ENCODE data around the gene KLHL9.
A peak's percentile ranks its signal among the peaks of the same experiment; 100 is the strongest.

The KLHL9 gene

DNA sequence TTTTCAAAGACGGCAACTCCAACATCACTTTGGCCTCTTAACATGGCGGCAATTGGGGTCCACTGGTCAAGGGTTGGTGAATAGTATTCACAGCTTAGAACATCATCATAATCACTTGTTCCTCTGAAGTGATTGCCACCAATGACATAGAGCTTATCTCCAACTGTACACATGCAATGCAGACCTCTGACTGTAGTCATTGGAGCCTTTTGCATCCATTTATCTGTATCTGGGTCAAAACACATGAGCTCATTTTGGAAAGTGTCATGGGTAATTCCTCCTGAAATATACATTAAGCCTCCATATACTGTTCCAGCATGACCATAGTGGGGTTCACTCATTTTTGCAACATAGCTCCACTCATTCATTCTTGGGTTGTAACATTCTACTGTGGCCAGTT is 2.0 kb downstream of the KLHL9 start:
- no peak for TF ChIP-seq POLR2A (IDR thresholded peaks at IDR 0.05; ENCODE audit: low read depth, low read length)
- no peak for DNase-seq (ENCODE audit: insufficient read length, low spot score)
- peak; percentile 52 for FAIRE-seq

DNA sequence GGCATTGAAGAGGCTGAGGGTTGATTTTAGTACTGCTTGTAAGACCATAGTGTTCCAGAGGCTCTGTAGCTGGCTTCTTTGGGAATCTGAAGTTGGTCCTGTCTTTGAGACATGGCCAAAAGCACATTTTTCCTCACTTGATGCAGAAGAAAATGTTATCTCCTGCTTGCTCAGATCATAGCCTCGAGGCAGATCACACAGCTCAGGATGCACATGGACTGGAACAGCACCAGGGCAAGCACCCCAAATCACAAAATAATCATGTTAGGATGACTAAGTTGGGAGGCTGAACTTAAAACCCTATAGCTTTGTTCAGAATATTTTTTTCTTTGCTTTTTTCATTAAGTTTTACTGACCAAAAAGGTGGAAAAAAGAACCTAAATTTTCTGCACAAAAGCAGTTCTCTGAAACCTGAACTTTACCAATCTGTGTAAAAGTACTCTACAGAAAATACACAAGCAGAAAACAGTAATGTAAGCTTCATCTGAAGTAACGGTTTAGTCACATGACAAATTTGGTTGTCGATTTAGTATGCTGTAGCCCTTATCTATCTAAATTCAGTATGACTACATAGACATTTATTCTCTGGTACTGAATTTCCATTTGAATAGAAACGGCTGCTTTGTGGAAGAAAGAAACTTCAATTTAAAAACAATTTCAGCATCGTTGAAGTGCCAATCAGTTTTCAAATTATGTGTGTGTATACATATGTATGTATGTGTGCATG is 3.4 kb downstream of the KLHL9 start:
- TF ChIP-seq POLR2A (IDR thresholded peaks at IDR 0.05; ENCODE audit: low read depth, low read length), result no peak
- DNase-seq (ENCODE audit: insufficient read length, low spot score), result no peak
- peak; percentile 50 for FAIRE-seq

DNA sequence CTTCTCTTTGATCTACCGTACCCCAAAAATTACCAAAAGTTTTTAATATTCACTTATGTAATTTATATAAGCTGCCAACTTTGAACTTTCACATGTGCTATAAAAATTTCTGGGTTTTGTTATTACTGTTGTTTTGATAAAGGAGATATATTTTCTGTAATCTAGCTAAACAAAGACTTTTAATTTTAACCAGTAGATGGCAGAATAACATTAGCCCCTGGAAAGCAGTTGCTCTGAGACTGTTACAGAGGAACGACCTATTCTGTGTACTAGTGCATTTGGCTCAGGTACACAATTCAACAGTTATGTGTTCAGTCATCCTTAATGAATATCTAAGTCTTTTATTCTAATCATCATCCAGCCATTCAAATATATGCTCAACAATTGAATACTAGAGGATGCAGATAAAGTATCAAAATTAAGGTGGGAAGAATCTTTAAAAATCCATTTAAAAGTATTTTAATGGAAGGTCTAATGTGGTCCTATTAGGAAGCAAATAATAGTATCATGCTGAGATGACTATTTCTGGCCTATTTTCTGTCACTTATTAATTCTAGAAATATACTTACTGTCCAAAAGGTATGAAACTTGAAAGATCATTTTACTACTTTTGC is 8.6 kb downstream of the KLHL9 start:
- peak; percentile 91 for FAIRE-seq
- DNase-seq (ENCODE audit: insufficient read length, low spot score), result peak; percentile 12
- no peak for TF ChIP-seq POLR2A (IDR thresholded peaks at IDR 0.05; ENCODE audit: low read depth, low read length)

DNA sequence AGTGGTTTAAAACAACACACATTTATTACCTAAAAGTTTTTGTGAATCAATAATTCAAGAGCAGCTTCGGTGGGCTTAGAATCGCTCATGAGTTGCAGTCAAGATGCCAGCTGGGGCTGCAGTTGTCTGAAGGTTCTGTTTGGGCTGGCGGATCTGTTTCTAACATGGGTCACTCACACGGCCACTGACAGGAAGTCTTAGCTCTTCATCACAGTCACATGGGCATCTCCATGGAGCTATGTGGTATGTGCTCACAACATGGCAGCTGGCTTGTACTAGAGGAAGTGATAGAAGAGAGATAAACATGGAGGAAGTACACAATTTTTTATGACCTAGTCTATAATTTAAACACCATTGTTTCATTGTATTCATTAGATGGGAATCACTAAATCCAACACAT is 11.2 kb downstream of the KLHL9 start:
- peak; percentile 23 for FAIRE-seq
- TF ChIP-seq POLR2A (IDR thresholded peaks at IDR 0.05; ENCODE audit: low read depth, low read length), result no peak
- no peak for DNase-seq (ENCODE audit: insufficient read length, low spot score)

DNA sequence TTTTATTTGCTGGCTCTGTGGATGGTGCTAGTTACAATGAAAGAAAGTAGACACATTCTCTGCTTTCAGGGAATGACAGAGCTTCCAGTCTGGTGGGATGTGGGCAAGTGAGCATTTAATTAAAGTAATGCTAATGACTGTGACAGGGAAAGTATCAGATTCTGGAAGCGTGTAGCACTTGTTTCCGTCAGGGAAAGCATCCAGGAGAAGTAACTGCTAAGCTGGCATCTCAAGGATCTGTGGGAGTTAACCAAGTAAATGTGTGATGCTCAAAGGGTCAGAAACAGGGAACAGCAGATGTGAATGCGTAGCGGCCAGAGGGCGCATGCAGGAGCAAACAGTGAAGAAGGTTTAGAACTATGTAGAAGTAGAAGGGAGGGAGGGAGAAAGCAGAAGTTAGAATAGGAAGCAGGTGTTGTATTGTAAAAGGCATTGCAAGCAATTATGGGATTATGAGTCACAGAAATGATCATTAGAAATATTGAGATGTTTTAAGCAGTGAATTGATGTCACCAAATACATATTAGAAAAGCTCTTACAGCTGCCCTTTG is 12.2 kb downstream of the KLHL9 start:
- TF ChIP-seq POLR2A (IDR thresholded peaks at IDR 0.05; ENCODE audit: low read depth, low read length), result no peak
- DNase-seq (ENCODE audit: insufficient read length, low spot score) (no peak), FAIRE-seq (no peak)

DNA sequence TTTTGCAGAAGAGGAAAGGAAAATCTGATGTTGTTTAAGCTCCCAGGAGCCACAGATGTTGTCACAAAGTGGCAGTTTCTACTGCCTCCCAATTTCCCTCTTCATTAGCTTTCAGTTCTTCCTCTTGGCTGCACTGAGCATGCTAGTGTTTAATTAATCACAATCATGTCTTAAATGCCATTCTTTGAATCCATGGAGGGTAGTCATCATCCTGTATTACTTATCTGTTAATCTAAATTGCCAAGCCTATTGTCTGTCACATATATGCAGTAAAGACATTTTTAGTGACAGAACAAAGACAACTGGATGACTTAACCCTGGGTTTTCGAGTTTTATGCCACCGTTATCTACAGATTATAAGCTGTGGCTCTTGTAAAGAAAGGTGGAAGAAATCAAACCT is 14.7 kb downstream of the KLHL9 start:
- FAIRE-seq (no peak), DNase-seq (ENCODE audit: insufficient read length, low spot score) (no peak)
- TF ChIP-seq POLR2A (IDR thresholded peaks at IDR 0.05; ENCODE audit: low read depth, low read length), result no peak

DNA sequence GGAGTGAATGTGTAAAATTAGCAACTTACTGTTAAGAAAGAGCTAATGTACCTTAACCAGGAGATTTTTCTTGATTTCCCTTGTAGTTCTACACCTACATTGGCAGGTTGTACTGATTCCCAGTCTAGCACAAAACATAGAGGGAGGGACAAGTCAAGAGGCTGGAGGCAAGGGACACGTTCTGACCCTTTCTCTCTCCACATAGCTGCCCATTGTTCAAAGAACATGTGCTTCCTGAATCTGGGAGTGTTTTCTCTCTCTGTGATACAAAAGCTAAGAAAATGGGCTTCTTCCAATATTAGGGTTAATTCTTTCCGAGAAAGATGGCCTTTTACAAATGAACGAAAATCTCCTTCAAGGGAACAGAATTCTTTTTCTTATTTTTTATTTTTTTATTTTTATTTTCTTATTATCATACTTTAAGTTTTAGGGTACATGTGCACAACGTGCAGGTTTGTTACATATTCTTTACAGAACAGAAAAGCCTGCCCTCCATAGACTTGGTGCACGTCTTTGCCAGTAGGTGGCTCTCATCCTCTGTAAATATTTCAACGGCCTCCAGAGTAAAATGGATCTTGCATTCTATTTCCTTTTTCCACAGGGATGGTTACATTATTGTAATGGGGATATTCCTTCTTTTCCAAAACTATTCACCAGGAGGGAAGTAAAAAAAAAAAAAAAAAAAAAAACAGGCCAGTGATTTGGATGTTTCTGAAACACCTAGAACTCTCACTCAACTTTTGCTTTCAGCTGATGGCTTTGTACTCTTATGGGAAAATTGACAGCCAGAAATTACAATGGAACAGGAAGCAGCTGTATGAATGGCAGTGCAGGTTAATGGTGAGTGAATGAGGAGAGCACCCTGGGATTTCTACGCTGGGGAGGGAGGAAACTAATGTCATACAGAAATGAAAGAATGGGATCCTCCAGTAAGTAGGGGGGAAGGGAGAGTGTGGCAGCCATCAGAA is 17.0 kb downstream of the KLHL9 start:
- FAIRE-seq (peak; percentile 79), DNase-seq (ENCODE audit: insufficient read length, low spot score) (no peak)
- no peak for TF ChIP-seq POLR2A (IDR thresholded peaks at IDR 0.05; ENCODE audit: low read depth, low read length)

DNA sequence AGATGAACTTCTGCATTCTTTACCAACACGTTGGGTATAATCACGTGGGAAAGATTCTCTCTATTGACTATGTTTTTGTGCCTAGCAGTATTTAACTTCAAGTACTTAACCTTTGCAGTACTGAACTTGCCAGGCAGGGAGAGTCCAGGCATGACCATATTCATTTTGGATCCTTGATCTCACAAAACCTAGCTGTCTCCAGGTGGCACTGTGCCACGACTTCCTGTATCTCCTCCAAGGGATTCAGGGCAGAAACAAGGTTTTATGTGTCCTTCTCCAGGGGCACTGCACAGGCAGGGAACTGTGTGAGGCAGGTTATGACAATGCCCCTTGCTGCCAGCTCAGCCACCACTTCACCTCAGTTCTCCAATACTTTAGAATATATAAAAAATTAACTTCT is 18.3 kb downstream of the KLHL9 start:
- no peak for FAIRE-seq
- DNase-seq (ENCODE audit: insufficient read length, low spot score), result no peak
- no peak for TF ChIP-seq POLR2A (IDR thresholded peaks at IDR 0.05; ENCODE audit: low read depth, low read length)

DNA sequence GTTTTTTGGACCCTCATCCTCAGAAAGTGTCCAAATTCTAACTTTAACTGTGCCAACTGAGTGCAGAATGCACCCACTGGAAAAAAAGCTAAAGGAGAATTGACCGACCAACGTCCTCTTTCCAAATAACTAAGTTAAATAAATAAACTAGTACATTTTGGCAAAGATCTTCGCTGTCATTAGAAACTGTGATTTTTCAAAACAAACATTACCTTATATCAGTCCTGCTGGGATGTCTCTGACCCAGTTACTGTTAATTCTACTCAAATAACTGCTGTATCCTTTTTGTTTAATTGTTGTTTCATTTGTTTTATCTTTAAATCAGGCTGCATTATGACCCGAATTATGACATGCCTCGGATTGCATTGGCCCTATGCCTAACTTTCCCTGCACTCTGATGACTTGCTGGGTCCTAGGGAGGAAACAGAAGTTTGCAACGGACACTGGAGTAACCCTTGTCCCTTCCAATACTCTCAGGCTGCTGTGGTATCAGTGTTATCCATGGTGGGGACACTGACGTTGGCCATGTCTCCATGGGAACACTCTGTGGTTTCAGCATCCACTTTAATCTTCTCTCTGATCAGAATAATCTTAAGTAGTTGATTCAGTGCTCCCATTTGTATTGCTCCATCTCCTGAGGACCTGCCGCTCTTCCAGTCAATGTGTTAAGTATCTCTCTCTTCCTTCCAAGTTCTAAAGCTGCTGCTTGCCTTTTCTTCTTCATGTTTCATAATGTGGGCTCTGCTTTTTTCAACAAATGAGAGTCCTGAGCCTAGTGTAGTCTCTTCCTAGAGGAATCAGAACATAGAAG is 19.0 kb downstream of the KLHL9 start:
- no peak for TF ChIP-seq POLR2A (IDR thresholded peaks at IDR 0.05; ENCODE audit: low read depth, low read length)
- DNase-seq (ENCODE audit: insufficient read length, low spot score) (no peak), FAIRE-seq (no peak)

DNA sequence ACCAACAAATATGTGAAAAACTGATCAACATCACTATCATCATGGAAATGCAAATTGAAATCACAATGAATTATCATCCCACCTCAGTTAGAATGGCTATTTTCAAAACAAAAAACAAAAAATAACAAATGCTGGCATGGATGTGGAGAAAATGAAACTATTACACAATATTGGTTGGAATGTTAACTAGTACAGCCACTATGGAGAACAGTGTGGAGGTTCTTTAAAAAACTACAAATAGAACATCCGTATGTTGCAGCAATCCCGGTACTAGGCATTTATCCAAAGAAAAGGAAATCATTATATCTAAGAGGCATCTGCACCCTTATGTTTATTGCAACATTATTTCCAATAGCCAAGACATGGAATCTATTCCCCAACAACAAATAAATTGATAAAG is 21.1 kb downstream of the KLHL9 start:
- FAIRE-seq, result no peak
- TF ChIP-seq POLR2A (IDR thresholded peaks at IDR 0.05; ENCODE audit: low read depth, low read length), result no peak
- DNase-seq (ENCODE audit: insufficient read length, low spot score), result no peak

DNA sequence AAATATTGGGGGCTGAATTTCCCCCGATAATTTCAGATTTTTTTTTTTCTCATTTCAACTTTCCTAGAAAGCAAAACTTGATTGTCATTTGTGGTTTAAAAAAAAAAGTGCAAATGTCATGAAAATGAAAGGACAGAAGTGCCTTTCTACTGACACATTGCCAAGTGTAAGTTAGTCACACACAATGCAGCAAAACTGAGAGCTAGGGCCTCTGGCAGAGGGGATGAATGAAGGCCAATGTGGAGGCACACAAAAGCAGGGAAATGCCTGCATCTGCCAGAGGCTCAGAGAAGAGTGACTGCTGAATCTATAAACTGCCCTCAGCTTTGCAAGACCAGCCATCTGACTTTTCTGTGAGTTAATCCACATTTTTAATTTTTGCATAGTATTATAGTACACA is 23.3 kb downstream of the KLHL9 start:
- TF ChIP-seq POLR2A (IDR thresholded peaks at IDR 0.05; ENCODE audit: low read depth, low read length), result no peak
- FAIRE-seq, result no peak
- DNase-seq (ENCODE audit: insufficient read length, low spot score), result no peak

DNA sequence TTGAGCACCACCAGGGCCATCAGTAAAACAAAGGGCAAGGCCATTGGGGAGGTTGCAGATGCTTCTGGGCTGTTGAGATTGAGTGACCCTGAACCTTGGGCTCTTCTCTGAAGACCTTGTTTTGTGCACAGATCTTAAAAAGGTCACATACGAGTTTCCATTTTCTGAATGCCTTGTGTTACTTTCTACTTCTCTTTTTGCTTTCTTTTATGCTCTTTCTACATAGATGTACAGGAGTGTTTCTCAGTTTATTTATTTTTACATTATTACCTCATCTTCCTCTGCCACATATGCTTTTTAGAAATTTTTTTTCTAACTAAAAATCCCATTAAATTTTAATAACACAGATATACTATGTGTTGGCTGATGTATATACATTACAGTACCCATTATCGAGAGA is 30.0 kb downstream of the KLHL9 start, which contains the start of gene IFNA5:
IFNA5 (minus strand) TSS at position 101 of the 400 bp plus-strand sequence; CDS start at position 44, 57 bp downstream.
- DNase-seq (ENCODE audit: insufficient read length, low spot score) (no peak), FAIRE-seq (no peak)
- TF ChIP-seq POLR2A (IDR thresholded peaks at IDR 0.05; ENCODE audit: low read depth, low read length), result no peak

DNA sequence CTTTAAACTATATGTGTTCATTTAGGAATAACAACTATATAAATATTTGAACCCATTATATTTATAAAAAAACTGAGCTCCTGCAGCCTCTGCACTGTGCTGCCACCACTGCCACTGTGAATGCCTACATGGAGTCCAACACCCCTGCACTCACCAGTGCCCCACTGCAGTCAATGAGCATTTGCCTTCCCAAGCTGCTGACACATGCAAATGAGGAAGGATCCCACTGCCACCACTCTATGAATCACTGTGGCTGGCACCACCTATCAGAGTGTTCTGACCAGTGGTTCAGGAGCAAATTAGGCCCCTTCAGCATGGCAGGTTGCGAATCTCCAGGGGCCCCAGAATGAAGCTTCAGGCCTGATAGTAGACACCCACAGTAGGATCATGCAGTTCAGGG is 39.2 kb downstream of the KLHL9 start:
- TF ChIP-seq POLR2A (IDR thresholded peaks at IDR 0.05; ENCODE audit: low read depth, low read length), result no peak
- FAIRE-seq, result no peak
- no peak for DNase-seq (ENCODE audit: insufficient read length, low spot score)

Data from H54 (cell line).